Measurements from ENCODE around the gene C17orf67.

DNA sequence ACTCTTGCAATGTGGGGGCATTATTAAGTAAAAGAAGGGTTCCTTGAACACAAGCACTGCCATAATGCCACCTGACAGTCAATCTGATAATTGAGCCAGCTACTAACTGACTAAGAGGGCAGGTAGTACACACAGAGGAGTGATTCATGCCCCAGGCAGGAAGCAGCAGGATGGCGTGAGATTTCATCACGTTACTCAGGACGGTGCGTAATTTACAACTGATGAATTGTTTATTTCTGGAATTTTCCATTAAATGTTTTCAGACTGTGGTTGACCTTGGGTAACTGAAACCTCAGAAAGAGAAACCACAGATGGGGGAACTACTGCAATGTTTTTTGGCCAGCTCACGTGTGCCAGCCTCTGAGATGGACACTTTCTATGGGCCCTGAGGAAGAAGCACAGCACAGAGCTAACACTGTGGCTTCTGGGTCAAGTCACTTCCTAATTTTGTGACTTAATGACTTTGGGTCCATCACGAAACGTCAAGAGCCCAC lies 46.7 kb downstream of the C17orf67 start:
- TF ChIP-seq, protein P1, sequence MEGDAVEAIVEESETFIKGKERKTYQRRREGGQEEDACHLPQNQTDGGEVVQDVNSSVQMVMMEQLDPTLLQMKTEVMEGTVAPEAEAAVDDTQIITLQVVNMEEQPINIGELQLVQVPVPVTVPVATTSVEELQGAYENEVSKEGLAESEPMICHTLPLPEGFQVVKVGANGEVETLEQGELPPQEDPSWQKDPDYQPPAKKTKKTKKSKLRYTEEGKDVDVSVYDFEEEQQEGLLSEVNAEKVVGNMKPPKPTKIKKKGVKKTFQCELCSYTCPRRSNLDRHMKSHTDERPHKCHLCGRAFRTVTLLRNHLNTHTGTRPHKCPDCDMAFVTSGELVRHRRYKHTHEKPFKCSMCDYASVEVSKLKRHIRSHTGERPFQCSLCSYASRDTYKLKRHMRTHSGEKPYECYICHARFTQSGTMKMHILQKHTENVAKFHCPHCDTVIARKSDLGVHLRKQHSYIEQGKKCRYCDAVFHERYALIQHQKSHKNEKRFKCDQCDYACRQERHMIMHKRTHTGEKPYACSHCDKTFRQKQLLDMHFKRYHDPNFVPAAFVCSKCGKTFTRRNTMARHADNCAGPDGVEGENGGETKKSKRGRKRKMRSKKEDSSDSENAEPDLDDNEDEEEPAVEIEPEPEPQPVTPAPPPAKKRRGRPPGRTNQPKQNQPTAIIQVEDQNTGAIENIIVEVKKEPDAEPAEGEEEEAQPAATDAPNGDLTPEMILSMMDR (IDR thresholded peaks at IDR 0.05) = no peak
- no peak for TF ChIP-seq POLR2A (IDR thresholded peaks at IDR 0.05)
- no peak for TF ChIP-seq POLR2AphosphoS5 (IDR thresholded peaks at IDR 0.05)
